OCI-LY1 (cell line): ENCODE measurements around the gene FYTTD1.

ENCODE experiments used
- CTCF ChIP-seq: fragments of 200-600 bp; sonication (generic), shearing (Covaris generic); IDR thresholded peaks from 2 replicates; pipeline ENCODE4 v1.5.1; 2017; ENCODE audit warnings: mild to moderate bottlenecking, antibody characterized with exemption, low read length, moderate library complexity, mixed read lengths
- EZH2 ChIP-seq: fragments of 200-600 bp; sonication (generic), shearing (Covaris generic); IDR thresholded peaks from 2 replicates; pipeline ENCODE4 v1.8.0; 2017; ENCODE audit warnings: borderline replicate concordance, mixed run types, mild to moderate bottlenecking, antibody characterized with exemption, low read length, moderate library complexity, mixed read lengths

- no peak for TF ChIP-seq CTCF
- no peak for TF ChIP-seq EZH2
Measured at GRCh38 chr3:197789309-197789708, 39.6 kb downstream of the FYTTD1 start.
